Ascending aorta (tissue), 2 donors: ENCODE results near the gene ACBD6. TPM values are rescaled to one million over a fixed set of nuclear protein-coding genes. Genes with fewer than 3 reads are reported as not detected.

Experiments
- DNase-seq, 2 donors: peaks; one replicate each; pipeline ENCODE4 v3.0.0-alpha.2; 2019; ENCODE audit warnings: low spot score in 2 of 2
- H3K27ac ChIP-seq, 2 donors: fragments of 200-600 bp; sonication (generic); one replicate each; pipeline ENCODE4 v1.5.1; 2016 to 2017; ENCODE audit warnings: mild to moderate bottlenecking in 1 of 2
- H3K27me3 ChIP-seq: fragments of 200-600 bp; sonication (generic); one replicate; pipeline ENCODE4 v1.5.1; 2017
- H3K36me3 ChIP-seq, 2 donors: fragments of 200-600 bp; sonication (generic); one replicate each; pipeline ENCODE4 v1.5.1; 2016
- H3K4me1 ChIP-seq, 2 donors: fragments of 200-600 bp; sonication (generic); one replicate each; pipeline ENCODE4 v1.5.1; 2016 to 2017; ENCODE audit warnings: mild to moderate bottlenecking in 1 of 2
- H3K4me3 ChIP-seq, 2 donors: fragments of 200-600 bp; sonication (generic); one replicate each; pipeline ENCODE4 v1.5.1; 2016 to 2017; ENCODE audit warnings: mild to moderate bottlenecking in 1 of 2
- H3K9me3 ChIP-seq, 2 donors: fragments of 200-600 bp; sonication (generic); one replicate each; pipeline ENCODE4 v1.5.1; 2016
- intact Hi-C: fragments of 100-400 bp; cut with DNase I; formaldehyde crosslinking; loops from one replicate; pipeline ENCODE4 v1.15.1; 2023
- total RNA-seq: library from RNA; depleted of rRNA; stranded (reverse); fragments of >200 nt; gene quantifications from one replicate; pipeline ENCODE4 v1.1.0, GENCODE V29; 2016
- TF ChIP-seq, protein P1 (sequence below), 3 experiments: fragments of 200-600 bp in 2 of 3; fragments of 450-650 bp in 1 of 3; sonication (generic) in 2 of 3; IDR thresholded peaks; one replicate each; pipeline ENCODE4 v1.5.1; 2016 to 2019; ENCODE audit warnings: antibody characterized with exemption in 3 of 3, mild to moderate bottlenecking in 1 of 3, moderate library complexity in 1 of 3

ACBD6 gene
- total RNA-seq, 1 donor from 2014 or later = 67.7 TPM

DNA sequence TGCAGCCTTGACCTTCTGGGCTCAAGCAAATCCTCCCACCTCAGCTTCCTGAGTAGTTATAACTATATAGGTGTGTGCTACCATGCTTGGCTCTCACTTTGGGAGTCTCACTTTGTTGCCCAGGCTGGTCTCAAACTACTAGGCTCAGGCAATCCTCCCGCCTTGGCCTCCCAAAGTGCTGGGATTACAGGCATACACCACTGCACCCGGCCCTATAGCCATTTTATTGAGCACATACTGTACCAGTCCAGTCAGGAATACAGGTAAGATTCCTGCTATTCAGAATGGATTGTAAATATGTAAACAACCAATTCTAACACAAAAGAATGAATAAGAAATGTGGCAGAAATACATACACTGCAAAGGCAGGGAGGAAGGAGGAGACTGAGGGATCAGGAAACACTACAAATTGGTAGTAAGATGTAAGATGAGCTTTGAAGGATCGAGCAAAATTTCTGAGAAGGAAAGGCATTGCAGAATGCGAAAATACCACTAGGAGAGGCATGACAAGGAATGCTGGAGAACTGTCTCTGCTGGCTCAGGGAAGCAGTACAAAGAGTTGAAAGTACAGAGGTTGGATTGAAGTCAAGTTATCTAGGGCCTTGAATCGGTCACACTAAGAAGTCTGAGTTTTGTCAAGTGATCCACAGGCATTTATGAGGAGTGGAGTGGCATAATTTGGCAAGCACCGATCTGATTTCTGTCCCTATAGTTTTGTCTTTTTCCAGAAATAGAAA, 211.9 kb downstream of the ACBD6 start:
- Histone ChIP-seq H3K27me3 (no peaks in the 10 kb centered on the region), H3K9me3 (no peaks in the 10 kb centered on the region), H3K4me3 (no peak overlapping the region), H3K27ac (no peak overlapping the region), H3K4me1 (no peaks in the 10 kb centered on the region), H3K36me3 (peaks cover 0 to 3% of the 10 kb centered on the region in 2 donors)
- intact Hi-C loops = no loop called here
- DNase-seq = no peak
- TF ChIP-seq, protein P1, sequence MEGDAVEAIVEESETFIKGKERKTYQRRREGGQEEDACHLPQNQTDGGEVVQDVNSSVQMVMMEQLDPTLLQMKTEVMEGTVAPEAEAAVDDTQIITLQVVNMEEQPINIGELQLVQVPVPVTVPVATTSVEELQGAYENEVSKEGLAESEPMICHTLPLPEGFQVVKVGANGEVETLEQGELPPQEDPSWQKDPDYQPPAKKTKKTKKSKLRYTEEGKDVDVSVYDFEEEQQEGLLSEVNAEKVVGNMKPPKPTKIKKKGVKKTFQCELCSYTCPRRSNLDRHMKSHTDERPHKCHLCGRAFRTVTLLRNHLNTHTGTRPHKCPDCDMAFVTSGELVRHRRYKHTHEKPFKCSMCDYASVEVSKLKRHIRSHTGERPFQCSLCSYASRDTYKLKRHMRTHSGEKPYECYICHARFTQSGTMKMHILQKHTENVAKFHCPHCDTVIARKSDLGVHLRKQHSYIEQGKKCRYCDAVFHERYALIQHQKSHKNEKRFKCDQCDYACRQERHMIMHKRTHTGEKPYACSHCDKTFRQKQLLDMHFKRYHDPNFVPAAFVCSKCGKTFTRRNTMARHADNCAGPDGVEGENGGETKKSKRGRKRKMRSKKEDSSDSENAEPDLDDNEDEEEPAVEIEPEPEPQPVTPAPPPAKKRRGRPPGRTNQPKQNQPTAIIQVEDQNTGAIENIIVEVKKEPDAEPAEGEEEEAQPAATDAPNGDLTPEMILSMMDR (IDR thresholded peaks at IDR 0.05) = no peak

DNA sequence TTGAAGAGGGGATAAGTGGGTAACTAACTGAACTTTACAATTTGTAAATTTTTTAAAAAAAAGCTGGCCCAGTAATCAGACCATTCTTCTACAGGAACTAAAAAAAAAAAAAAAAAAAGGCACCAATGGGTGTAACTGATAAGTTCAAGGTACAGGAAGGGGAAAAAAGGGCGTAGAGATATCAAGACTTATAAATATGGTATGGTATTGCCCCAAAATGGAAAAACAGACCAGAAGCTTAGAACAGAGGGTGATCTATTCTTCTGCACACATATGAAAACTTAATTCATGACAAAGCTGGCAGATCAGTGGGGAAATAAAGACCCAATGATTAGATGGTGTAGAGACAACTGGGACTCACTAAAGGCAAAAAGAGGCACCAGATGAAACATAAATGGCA, 213.4 kb downstream of the ACBD6 start:
- H3K36me3 ChIP-seq = peaks cover 3 to 7% of the 10 kb centered on the region in 2 donors
- intact Hi-C loops = no loop called here
- H3K9me3 ChIP-seq = no peaks in the 10 kb centered on the region
- no peaks in the 10 kb centered on the region for H3K27me3 ChIP-seq
- TF ChIP-seq, protein P1 (IDR thresholded peaks at IDR 0.05) = no peak
- H3K27ac ChIP-seq = no peak overlapping the region
- no peak for DNase-seq
- no peak overlapping the region for H3K4me3 ChIP-seq
- H3K4me1 ChIP-seq = no peaks in the 10 kb centered on the region

DNA sequence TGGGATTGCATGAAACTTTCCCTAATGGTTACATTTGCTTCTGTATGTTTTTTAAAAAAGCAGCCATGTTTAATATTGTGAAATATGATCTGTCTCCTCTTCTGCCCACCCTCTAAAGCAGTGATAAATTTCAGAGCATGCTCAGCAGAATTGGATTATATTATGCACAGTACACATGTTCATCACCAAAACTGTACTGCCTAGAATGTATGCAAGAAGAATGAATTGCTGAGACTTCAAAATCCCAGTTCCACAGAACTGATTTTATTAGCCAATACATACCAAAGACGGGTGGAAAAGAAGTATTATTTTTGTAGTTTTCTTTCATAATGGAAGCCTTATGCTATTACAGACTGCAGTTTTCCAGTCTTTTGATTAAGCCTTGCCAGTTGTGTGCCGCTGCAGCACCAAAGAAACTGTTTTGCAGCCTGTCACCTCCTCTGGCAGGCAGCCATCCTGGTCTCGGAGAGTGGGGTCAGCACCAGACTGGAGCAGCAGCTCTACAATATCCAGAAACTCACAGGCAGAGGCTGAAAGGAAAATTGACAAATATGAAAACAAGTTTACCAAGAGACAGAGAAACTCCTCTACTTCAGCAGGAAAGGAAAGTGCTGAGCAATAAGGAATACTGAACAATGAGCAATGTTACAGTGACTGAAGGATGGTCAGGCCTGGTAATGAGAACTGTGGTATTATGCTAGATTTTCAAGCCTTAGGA, 214.2 kb downstream of the ACBD6 start:
- Histone ChIP-seq H3K9me3 (no peaks in the 10 kb centered on the region), H3K27me3 (no peaks in the 10 kb centered on the region), H3K27ac (no peak overlapping the region), H3K36me3 (peaks cover 3 to 7% of the 10 kb centered on the region in 2 donors), H3K4me3 (no peak overlapping the region), H3K4me1 (no peaks in the 10 kb centered on the region)
- intact Hi-C loops = no loop called here
- TF ChIP-seq, protein P1 (IDR thresholded peaks at IDR 0.05) = no peak
- no peak for DNase-seq

DNA sequence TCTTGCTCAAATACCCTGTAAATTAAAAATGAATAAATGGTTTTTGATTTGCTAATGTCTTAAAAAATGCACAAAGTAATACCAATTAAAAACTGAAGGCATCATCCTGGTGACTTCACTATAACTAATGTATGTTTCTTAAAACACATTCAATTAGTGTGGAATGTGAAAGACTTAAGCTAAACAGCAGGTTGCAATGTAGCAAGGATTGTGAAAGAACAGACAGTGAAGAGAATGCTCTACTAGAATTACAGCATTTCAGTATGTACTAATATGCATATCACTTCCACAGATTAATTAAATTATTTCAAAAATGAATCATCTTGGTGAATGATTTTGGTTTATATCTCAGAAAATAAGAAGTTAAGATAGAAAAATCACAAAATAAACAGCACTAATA, 216.0 kb downstream of the ACBD6 start:
- H3K4me1 ChIP-seq = no peaks in the 10 kb centered on the region
- intact Hi-C loops = no loop called here
- no peaks in the 10 kb centered on the region for H3K27me3 ChIP-seq
- H3K9me3 ChIP-seq = no peaks in the 10 kb centered on the region
- H3K27ac ChIP-seq = no peak overlapping the region
- H3K4me3 ChIP-seq = no peak overlapping the region
- TF ChIP-seq, protein P1 (IDR thresholded peaks at IDR 0.05) = no peak
- no peak for DNase-seq
- H3K36me3 ChIP-seq = peaks cover 3 to 10% of the 10 kb centered on the region in 2 donors

DNA sequence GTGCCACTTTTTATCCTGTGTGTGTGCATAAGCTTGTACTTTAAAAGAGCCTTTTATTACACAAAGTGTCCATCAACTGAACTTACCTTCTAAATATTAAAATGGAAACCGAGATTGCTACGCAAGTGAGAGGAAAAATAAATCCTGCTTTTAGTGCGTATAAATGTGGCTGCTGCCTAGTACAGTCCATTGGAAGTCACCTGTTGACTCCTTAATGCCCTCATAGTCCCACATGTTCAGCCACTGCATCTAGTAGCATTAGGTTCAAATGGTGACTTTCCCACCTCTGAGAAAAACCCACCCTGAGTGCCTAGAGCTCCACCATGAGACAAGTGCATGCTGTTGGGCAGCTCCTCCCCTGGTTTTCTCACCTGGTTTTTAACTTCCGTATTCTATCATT, 219.3 kb downstream of the ACBD6 start:
- Histone ChIP-seq H3K27ac (no peak overlapping the region), H3K36me3 (peaks cover 3 to 20% of the 10 kb centered on the region in 2 donors), H3K4me1 (no peaks in the 10 kb centered on the region), H3K27me3 (no peaks in the 10 kb centered on the region), H3K4me3 (no peak overlapping the region), H3K9me3 (no peaks in the 10 kb centered on the region)
- DNase-seq = no peak
- intact Hi-C loops = no loop called here
- TF ChIP-seq, protein P1 (IDR thresholded peaks at IDR 0.05) = no peak
